KOPT-K1 (cell line): ENCODE data around the gene POLE2.
A peak's percentile ranks its signal among the peaks of the same experiment; 100 is the strongest.
"Not testable (repeated sequence)": the region's sequence is repeated elsewhere in the genome, so short reads cannot be mapped to it uniquely, and the experiment has no call there.

ENCODE experiments used
- H3K27ac ChIP-seq: fragments of 200-600 bp; sonication (generic); 2 replicates; pipeline ENCODE4 v1.5.1; 2016; ENCODE audit warnings: antibody characterized with exemption, mild to moderate bottlenecking, low read depth, low read length; ENCODE audit not compliant: poor library complexity, severe bottlenecking
- H3K36me3 ChIP-seq: fragments of 200-600 bp; sonication (generic); 2 replicates; pipeline ENCODE4 v1.5.1; 2017; ENCODE audit warnings: antibody characterized with exemption, mild to moderate bottlenecking, low read length, moderate library complexity; ENCODE audit not compliant: insufficient read depth
- H3K9me3 ChIP-seq: fragments of 200-600 bp; sonication (generic); 2 replicates; pipeline ENCODE4 v1.5.1; 2017; ENCODE audit warnings: antibody characterized with exemption, low read length, mild to moderate bottlenecking; ENCODE audit not compliant: insufficient read depth, poor library complexity, severe bottlenecking

The POLE2 gene

GRCh38 chr14:49634547-49635334 is 53.3 kb downstream of the POLE2 start, which contains the start of gene DNAAF2:
TSS of gene DNAAF2 (minus strand) at chr14:49635244. CDS start at chr14:49635149, 95 bp downstream.
- peak within 1 kb of the TSS; percentile 83 for H3K27ac ChIP-seq

GRCh38 chr14:49633640-49634546 is 54.1 kb downstream of the POLE2 start:
- H3K36me3 ChIP-seq = peaks cover 36% of the 10 kb centered on the region
- peak overlapping the region; percentile 83 for H3K27ac ChIP-seq
- no peaks in the 10 kb centered on the region for H3K9me3 ChIP-seq

More at GRCh38 chr14:49634547-49635334, 53.3 kb downstream of the POLE2 start, which contains the start of gene DNAAF2:
- Histone ChIP-seq H3K36me3 (peaks cover 44% of the 10 kb centered on the region), H3K9me3 (no peaks in the 10 kb centered on the region)

DNA sequence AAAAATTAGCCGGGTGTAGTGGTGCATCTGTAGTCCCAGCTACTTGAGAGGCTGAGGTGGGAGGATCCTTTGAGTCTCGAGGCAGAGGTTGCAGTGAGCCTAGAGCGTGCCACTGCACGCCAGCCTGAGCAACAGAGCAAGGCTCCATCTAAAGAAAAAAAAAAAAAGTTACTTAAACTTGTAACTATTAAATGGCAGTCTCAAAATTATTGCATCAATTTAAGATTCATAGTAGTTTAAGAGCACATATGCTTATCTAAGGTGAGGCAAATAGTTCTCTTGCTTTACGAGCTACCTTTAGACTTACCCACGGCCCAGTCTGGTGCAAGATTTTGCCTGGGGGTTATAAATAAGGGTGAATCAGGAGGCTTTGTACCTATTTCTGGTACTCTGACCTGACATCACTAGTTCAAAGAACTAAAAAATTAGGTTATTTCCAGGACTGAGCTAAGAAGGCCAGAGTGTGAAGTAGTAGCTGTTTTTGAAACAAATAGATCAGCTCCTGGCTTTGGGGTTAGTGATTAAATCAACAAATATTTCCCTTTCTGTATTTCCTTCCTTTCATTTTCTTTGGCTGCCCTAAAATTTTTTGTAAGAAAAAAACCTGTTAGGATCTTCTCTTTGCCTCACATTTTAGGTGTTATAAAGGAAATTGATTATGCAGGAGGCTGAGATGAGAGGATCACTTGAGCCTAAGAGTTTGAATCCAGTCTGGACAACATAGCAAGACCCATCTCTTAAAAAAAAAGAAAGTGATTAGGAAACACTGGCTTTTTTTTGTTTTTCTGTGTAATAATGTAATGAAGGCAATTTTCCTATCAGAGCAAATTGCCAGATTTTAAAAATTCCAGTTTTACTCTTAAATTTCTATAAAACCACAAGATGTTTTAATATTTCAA is 63.8 kb downstream of the POLE2 start:
- H3K27ac ChIP-seq = no peak overlapping the region
- H3K36me3 ChIP-seq = peaks cover 47% of the 10 kb centered on the region
- H3K9me3 ChIP-seq = no peaks in the 10 kb centered on the region

DNA sequence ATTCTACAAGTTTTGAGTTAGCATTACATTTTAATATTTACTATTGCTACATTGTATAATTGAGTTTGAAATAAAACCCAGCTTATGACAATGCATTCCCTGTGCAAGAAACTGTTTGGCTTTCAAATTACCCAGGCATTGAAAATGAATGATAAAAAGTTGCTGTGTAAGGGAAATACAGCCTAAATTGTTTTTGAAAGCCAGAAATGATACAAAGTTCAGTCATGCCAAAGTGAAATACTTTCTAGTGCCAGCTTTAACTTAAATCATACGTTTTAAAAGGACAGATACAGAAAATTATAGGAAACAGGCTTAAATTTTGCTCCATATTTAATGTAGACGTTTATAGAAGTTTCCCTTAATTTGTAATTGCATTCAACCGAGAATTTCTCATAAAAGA is 64.6 kb downstream of the POLE2 start:
- H3K9me3 ChIP-seq = no peaks in the 10 kb centered on the region
- peaks cover 55% of the 10 kb centered on the region for H3K36me3 ChIP-seq
- no peak overlapping the region for H3K27ac ChIP-seq

DNA sequence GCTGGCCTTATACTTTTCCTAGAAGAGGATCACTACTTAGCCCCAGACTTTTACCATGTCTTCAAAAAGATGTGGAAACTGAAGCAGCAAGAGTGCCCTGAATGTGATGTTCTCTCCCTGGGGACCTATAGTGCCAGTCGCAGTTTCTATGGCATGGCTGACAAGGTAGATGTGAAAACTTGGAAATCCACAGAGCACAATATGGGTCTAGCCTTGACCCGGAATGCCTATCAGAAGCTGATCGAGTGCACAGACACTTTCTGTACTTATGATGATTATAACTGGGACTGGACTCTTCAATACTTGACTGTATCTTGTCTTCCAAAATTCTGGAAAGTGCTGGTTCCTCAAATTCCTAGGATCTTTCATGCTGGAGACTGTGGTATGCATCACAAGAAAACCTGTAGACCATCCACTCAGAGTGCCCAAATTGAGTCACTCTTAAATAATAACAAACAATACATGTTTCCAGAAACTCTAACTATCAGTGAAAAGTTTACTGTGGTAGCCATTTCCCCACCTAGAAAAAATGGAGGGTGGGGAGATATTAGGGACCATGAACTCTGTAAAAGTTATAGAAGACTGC is 65.9 kb downstream of the POLE2 start:
- peaks cover 65% of the 10 kb centered on the region for H3K36me3 ChIP-seq
- H3K27ac ChIP-seq = peak overlapping the region; percentile 89
- no peaks in the 10 kb centered on the region for H3K9me3 ChIP-seq

DNA sequence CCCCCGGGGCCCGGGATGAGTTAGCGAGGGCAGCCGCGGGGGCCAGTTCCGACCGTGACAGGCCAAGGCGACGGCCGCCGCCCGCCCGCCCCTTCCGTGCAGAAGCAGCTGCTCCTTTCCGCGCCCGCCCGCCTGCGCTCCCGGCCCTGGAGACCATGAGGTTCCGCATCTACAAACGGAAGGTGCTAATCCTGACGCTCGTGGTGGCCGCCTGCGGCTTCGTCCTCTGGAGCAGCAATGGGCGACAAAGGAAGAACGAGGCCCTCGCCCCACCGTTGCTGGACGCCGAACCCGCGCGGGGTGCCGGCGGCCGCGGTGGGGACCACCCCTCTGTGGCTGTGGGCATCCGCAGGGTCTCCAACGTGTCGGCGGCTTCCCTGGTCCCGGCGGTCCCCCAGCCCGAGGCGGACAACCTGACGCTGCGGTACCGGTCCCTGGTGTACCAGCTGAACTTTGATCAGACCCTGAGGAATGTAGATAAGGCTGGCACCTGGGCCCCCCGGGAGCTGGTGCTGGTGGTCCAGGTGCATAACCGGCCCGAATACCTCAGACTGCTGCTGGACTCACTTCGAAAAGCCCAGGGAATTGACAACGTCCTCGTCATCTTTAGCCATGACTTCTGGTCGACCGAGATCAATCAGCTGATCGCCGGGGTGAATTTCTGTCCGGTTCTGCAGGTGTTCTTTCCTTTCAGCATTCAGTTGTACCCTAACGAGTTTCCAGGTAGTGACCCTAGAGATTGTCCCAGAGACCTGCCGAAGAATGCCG is 66.7 kb downstream of the POLE2 start:
- Histone ChIP-seq H3K9me3 (no peaks in the 10 kb centered on the region), H3K27ac (peak overlapping the region; percentile 89), H3K36me3 (peaks cover 65% of the 10 kb centered on the region)

DNA sequence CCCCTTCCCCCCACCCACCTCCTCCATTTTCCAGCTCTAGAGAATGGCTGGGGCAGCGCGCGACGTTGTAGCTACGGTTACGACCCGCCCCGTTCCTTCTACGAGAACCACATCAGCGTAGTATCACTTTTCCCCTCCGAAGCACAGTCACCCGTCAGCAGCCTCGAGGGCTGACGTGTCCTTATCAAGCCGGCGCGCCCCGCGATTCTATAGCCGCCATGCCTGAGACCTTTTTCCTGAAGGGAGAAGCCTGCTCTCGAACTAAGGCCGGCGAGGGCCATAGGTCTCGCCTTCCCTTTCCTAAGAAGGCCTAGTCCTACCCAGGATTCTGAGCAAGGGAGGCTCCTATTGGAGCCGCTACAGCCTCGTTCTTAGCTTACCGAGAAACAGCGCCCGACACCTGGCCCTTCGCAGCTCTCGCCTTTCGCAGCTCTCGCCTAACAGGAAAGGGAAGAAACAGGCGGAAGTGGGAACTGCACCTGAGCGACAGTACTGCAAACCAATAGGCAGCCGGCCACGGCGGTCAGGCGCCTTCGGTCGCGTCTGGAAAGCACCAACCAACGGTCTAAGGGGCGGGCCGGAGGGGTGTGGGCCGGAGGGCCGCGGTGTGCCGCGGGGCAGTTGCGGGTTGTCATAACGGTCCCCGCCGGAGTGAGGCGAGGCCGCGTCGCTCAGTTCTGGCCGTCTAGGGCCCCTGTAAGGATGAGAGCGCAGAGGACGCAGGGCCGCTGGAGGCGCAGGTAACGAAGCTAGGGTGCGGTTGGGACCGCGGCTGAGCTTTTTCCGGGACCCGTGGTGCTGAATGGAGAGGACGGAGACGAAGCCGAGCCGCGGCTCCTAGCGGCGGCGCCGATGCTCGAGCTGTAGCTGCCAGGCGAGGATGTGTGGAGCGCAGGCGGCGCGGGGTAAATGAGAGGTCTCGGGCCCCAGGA is 67.6 kb downstream of the POLE2 start, which contains the start of the genes MGAT2 and RPL36AL:
Gene MGAT2, plus strand, starts transcription at position 618 of the 932 bp plus-strand sequence. CDS start 470 bp downstream, outside the sequence.
Gene RPL36AL, minus strand, starts transcription at position 445 of the 932 bp plus-strand sequence. CDS start 1,522 bp downstream, outside the sequence.
- Histone ChIP-seq H3K27ac (peak within 1 kb of the TSS; percentile 89), H3K36me3 (peaks cover 66% of the 10 kb centered on the region), H3K9me3 (no peaks in the 10 kb centered on the region)

GRCh38 chr14:49619730-49620129 is 68.3 kb downstream of the POLE2 start:
- Histone ChIP-seq H3K36me3 (peaks cover 72% of the 10 kb centered on the region), H3K27ac (peak overlapping the region; percentile 89)

GRCh38 chr14:49619273-49619672 is 68.7 kb downstream of the POLE2 start:
- Histone ChIP-seq H3K27ac (peak overlapping the region; percentile 89), H3K36me3 (peaks cover 74% of the 10 kb centered on the region)
- not testable (repeated sequence) for H3K9me3 ChIP-seq

More at GRCh38 chr14:49619730-49620129, 68.3 kb downstream of the POLE2 start:
- H3K9me3 ChIP-seq = no peaks in the 10 kb centered on the region

- Histone ChIP-seq H3K36me3 (peaks cover 72% of the 10 kb centered on the region), H3K9me3 (no peaks in the 10 kb centered on the region), H3K27ac (no peak overlapping the region)
These were observed 70.0 kb downstream of the POLE2 start for GRCh38 chr14:49617852-49618519.

DNA sequence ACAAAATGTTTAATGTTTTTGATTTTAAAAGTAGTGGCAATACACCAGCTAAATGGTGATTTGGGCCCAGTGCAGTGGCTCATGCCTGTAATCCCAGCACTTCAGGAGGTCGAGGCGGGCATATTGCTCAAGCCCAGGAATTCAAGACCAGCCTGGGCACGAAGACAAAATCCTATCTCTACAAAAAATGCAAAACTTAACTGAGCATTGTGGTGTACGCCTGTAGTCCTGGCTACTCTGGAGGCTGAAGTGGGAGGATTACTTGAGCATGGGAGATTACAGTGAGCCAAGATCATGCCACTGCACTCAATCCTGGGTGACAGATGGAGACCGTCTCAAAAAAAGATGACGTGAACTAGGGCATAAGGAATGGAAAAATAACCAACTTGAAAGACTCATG is 72.2 kb downstream of the POLE2 start:
- Histone ChIP-seq H3K9me3 (no peaks in the 10 kb centered on the region), H3K27ac (no peak overlapping the region), H3K36me3 (peaks cover 83% of the 10 kb centered on the region)

DNA sequence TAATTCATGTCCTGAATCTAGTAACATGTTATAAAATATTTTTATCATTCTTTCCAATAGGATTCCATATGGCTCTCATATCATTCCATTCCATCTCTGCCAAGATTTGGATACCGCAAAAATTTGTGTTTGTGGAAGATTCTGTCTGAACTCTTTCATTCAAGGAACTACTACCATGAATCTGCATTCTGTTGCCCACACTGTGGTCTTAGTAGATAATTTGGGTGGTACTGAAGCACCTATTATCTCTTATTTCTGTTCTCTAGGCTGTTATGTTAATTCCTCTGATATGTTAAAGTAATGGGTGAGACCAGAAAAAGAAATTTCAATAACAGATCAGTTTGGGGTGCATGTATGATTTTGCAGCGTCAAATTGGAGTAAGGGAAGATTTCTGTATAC is 73.8 kb downstream of the POLE2 start:
- H3K36me3 ChIP-seq = peaks cover 98% of the 10 kb centered on the region
- no peaks in the 10 kb centered on the region for H3K9me3 ChIP-seq
- no peak overlapping the region for H3K27ac ChIP-seq
